HUDEP-2 (cell line): ENCODE results near the gene PAPPA.

Experiments used
- DNase-seq, 76 experiments: peaks; one replicate each; lab custom pipeline; 2025; ENCODE audit not compliant: unreplicated experiment in 76 of 76; lab: John Stamatoyannopoulos, UW

The PAPPA gene

DNA sequence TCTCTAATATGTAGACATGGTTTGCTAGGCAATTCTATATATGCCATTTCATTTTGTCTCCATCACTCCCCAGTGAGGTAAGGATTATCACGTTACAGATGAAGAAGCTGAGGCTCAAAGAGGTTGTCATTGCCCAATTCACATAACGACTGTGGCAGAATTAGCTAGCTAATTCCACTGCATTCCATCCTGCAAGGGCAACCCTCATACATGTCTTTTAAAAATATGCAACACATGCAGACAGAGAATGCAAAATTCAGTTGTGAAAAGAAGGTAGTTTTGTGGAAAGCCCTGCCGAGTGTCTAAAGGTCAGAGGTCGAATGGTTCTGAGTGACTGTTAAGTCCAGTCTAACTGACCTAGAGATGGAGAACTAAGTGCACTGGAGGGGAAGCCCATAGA lies 219.2 kb downstream of the PAPPA start:
- DNase-seq: no peak

DNA sequence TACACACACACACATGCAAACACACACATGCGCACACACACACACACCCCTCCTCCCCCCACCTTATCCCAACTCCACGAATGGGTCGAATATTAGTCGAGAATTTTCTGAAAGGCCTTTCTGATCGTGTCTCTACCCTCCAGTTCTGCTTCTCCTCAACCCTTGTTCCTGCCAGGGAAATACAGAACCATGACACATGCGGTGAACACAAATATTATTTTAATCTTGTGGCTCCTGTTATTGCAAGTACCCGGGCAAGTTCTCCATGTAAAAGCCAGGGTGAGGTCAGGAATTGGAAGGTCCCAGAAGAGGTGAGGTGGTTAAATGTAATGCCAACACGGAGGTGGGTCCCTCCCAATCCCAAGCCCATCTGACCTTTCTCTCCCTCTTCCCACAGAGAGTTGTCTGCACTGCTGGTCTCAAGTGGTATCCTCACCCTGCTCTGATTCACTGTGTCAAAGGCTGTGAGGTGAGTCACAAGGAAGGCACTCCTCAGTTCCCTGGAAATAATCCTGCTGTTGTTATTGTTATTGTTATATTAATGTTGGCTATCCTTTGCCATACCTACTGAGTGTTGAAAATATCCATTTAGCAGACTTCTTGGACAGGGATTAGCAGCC lies 223.7 kb downstream of the PAPPA start:
- DNase-seq: no peak

DNA sequence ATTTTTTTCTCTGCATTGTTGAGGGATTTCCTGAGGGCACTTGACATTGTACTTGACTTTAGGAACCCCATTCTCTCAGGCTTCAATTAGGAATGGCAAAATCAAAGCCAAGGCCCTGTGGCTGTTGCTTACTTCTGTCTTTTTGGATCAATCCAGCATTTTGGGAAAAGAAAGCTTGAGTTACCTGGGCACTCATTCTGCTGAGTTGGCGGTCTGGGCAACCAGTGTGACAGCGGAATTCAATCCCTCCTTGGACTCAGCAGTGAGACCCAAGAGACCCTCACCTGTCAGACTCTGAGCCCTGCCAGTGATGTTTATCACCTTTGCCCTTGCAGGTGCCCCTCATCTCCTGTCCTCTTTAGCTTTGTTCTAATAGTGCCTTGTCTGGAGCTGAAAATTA lies 225.3 kb downstream of the PAPPA start:
- DNase-seq: no peak

DNA sequence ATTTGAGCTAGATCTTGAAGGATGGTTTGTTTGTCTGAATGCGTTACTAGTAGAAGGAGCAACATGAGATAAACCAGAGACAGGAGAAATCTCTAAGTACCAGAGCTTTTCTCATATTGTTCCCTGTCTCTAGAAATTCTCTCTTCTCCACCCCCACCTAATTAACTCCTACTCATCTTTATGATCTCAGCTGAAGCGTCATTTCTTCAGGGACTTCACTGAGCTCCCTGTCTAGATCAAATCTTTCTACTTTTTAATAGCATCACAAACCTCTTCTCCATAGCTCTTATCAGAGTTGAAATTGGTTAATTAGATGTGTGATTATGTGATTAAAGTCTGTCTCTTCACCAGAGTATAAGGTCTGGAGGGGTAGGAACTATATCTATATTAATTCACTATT lies 226.2 kb downstream of the PAPPA start:
- no peak for DNase-seq

DNA sequence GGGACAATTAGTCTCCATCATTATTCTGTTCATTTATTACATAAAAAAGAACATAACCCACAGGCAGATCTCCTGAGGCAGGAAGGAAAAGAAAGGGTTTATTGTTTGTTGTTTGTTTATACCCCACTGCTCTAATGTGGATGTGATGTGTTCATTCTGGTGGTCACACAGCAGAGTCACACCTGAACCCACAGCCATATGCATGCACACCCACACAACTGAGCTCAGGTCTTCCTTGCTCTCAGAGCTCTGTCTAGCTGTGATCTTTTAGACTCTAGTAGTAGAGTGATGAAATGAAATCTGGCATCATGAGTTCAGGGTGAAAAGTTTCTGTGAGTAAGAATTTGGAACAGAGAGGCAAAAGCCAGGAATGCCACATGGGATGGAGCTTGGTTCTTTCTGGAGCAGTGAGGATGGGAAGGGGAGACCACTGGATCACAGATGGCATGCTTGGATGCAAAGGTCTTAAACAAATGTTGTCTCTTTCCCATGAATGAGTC lies 227.0 kb downstream of the PAPPA start:
- no peak for DNase-seq

DNA sequence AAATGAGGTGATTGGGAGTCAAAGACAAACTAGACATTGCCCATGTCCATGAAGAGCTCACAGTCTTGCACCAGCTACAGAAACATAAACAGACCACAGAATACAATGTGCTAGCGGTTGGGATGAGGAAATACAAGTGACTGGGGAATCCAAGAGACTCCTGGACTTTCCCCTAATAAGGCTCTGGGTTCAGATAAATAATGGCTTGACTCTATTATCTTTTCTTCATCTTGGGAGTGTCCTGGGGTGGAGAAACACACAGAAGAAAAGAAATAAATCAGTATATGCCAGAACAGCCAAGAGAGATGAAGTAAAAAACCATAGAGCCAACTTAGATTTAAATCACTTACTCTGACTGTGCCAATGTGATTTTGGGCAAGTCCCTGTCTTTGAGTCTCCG lies 227.8 kb downstream of the PAPPA start:
- DNase-seq: no peak

DNA sequence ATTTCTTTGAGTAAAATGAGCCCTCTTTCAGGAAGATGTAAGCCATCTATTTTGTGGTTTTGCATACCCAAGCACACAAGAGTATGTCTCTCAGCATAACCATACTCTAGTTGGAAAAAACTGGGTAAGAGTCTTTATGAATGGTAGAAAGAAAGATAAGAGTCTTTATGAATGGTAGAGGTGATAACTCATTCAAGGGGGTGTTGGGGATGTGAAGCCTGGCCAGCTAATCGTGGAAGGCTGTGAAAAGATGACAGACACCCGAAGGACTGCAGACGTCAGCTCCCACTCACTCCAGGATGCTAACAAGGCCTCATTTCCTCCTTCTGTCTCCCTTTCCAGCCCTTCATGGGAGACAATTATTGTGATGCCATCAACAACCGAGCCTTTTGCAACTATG lies 228.5 kb downstream of the PAPPA start:
- no peak for DNase-seq

DNA sequence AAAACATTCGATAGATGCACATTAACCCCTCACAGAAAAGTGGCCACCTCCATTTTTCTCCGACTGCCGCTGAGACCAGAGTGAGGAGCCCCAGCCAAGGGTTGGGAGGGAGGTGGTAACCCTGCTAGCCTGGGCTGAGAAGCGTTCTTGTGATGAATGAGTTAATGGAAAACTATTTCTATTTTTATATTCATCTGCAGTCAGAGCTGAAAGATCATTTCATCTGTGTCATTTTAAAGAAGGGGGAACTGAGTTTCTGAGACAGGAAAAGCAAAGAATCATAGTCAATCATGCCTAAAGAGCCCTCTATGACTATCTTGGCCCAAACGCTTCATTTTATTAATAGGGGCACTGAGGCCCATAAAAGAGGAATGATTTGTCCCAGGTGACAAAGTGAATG lies 229.5 kb downstream of the PAPPA start:
- no peak for DNase-seq

DNA sequence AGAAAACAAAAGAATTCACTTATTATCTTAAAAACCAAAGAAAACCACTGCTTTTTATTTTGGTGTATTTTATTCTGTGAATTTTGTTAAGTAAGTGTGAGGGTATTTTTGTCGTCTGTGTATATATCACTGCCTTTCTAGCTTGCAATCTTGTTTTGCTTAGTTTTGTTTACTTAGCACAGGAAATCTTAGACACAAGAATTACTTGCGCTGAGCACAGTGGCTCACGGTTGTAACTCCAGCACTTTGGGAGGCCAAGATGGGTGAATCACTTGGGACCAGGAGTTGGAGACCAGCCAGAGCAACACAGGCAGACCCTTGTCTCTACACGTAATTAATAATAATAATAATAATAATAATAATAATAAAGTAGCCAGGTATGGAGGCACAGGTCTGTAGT lies 230.3 kb downstream of the PAPPA start:
- DNase-seq: no peak

DNA sequence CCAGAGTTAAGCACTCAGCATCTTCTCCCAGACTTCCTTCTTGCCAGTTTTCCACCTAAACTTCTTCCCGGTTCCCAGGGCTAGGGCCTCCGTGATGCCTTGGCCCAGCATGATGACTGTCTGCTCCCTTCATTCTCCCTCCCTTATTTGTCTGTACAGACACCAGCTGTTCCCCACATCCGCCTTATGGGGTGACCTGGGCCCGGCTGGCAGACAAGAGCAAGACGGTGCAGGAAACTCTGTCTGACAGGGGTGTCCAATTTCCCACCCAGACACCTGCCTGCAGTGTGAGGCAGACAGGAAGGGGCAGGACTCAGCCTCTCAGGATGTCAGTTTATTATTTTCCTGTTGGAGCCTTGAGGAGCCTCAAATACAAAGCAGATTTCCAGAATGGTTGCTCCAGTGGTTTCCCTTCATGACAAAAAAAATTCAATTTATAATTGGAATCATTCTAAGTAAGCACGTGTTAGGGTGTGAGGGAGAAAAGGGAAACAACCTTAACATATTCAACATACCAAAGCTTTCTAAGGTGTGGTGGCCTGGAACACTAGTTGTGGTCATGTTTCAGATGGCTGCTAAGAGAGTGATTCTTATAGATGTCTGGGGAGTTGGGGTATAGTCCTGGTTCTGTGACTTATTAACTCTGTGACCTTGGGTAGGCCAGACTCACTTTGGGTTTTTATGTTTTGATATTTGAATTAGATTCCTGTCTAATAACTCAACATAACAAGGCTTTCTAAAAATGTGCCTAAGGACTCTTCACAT lies 234.5 kb downstream of the PAPPA start:
- no peak for DNase-seq

DNA sequence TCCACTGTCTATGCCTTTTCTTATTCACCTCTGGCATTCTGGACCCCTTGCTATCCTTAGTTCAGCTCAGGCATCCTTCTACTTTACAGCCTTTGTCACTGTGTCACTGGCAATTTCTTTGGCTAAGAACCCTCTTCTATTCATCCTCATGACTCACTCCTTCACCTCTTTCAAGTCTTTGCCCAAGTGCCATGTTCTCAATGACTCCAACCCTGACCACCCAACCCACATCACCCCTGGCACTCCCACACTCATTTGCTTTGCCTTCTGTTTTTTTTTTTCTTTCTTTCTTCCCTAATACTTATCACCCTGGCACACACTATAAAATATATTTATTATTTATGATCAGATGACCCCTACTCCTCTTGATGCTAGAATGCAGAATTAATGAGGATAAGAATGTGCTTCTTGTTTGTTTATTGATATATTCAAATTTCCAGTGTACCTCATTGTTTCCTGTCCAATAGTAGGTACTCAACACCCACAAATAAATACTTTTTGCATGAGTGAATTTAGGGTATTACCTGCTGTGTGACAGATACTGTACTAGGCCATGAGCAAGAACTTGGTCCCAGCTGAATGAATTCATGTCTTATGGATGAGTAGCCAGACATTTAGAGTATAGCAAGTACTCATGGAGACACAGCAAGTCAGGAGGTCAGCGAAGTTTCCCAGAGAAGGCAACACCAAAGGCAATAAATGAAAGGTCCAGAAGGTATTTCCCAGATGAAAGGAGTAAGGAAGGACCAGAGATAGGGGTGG lies 236.1 kb downstream of the PAPPA start:
- DNase-seq: no peak

DNA sequence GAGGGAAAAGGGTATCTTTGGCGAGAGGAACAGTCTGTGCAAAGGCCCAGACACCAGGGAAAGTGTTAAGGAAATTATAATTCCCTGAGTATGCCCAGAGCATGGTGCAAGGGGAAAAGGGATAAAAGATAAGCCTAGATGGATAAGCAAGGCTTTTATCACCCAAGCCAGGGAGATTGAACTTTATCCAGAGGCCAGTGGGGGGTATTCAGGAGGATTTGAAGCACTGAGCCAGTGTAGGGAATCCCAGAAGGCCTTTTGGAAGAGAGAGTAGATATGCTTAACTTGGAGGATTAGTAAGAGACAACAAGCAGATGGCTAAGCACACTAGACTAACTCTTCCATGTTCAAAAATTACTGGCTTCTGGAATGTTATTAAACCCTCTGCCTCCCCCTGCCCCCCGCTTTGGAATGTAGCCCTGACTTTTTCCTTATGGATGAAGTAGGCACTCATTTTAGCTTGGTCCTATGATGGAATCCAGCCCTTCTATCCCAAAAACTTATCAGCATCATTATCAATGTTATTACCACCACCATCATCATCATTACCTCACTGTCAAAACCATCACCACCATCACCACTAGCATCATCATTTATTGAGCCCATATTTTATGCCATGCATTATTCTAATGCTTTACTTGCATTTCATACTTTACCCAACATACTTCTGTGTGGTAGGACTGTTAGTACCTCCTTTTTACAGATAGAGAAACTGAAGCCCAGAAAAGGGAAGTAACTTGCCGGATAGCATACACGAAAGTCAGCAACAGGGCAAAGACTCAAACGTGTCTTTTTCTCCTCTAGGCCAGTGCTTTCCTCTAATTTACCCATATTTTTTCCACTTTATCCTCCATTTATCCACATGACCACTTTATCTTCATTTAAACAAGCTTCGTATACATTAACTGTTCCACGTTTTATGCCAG lies 237.0 kb downstream of the PAPPA start:
- no peak for DNase-seq

DNA sequence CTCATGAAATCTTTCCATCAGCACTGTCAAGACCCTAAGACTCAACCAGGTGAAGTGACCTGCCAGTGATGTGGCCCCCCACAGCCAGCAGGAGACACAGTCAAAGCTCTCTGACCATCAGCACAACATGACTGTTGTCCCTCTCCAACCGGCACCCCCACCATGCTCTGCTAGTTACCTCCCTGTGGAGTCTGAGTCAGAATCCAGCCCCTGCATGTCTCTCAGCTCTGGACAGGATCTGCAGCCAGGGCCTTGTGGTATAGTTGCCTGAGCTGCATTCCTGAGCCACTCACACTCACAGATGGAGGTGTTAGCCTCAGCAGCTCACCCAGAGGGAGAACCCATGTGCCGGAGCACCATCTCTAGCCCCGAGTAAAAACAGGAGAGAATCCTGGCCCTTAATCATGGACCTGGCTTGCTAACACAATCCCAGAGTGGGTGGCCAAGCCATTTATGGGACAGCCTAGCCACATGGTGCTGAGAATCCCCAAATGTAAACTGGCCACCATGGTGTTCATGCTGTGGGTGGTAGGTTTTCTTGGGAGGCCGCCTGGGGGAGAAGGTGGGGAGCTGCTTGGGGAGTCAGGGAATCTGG lies 237.8 kb downstream of the PAPPA start:
- DNase-seq: no peak

DNA sequence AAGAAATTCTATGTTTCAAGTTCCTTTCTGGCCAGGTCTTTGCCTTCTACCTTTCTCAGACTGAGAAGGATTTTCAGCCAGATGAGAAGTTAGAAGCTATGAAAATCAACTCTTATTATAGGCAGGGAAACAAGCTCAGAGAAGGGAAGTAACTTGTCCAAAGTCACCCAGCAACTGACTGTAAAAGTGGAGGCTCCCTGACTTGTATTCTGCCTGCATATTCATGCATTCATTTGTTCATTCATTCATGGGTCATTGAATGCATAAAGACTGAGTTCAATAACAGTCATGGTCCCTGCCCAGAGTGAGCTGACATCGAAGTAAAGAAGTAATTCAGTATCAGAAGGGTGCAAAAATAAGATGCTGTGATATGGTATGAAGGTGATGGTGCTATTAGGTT lies 239.6 kb downstream of the PAPPA start:
- DNase-seq: no peak

DNA sequence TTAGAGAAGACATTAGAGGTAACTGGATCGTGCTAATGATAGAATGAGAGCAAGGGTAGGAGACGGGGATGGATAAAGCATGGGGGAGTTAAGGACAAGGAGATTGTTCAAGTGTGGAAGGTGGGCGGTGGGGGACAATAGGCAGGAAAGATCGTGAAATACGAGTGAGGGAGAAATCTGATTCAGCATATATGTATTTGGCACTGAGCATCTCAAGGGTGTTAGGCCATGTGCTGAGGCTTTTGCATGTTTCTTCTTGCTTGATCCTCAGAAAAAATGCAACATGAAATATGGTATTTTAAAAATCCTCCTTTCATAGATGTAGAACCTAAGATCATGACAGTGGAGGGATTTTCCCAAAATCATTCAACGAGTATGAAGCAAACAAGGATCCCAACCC lies 240.5 kb downstream of the PAPPA start:
- no peak for DNase-seq

DNA sequence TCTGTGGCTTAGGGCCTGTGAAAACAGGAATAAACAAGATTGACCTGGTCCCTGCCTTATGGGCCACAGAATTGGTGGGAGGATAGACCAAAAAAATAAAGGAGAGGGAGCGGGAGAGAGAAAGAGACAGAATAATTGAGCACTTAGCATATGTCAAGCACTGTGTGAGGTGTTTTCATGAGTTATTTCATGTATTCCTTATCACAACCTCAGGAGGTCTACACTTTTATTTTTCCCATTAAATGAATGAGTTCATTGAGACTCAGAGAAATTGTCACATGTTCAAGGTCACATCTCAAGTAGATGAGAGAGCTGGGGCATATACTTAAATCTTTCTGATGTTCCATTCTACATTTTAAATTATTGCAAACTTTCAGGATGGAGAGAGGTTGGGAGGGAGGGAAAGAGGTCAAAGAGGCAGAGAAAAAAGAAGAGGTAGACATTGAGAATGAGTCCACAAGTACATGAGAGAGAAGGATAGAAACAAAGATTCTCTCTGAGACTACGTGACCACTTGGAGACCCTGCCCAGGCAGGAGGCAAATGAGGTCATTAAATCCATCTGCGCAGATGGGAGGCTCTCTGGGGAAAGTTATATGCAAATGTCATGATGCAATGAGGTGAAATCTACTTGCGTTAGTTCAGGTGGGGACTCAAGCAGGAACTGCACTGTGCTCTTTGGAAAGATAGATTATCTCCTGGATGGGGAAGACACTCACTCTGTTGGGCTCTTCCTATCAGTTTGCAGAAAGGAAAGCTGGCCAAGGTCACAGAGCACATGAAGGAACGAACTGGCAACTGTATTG lies 241.5 kb downstream of the PAPPA start:
- no peak for DNase-seq

DNA sequence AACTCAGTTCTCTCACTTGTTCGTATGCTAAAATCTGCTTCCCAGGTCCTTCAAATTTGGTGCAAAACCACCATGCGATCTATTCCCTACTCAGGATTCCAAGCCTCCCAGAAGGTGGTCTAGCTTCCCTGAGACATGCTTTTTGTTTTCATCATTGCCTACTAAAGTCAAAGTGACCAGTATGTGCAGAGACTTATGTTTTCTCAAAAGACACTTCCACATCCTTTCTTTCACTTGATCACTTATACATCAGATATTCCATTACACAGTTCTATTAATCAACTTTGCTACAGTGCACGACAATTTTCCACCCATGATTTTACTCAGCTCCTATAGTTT lies 242.1 kb downstream of the PAPPA start:
- no peak for DNase-seq

DNA sequence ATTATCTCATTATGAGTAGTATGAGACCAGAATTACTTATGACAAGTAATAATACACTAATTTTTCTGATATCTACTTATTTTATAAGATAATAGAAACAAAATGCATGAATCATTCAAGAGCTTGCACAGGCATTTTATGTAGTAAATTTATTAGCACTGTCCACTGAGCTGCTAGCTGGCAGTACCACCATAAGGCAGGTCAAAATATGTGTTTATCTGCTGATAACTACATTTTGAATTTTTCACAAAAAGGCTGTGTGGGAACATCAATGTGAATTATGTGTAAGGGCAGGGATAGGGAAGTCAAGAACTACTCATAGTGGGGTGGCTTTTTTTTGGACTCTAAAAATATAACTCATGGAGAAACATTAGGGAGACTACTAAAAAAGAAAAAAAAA lies 249.6 kb downstream of the PAPPA start:
- no peak for DNase-seq

DNA sequence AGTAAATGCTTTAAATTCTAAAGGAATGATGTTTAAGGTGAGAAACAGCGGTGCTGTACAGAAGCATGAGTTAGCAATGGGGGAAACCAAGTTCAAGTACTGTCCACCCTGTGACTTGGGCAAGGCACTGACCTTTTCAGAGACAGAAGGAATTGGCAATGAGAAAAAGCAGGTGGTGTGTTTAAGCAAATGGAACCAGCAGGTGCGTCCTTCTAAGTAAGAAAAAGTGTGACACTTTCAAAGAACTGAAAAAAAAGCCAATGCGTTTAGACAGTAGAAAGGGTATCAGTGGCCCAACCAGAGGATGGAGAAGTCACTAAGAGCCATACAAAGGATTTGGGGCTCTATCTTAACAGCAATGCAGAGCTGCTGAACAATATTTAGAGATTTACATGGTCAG lies 250.6 kb downstream of the PAPPA start:
- no peak for DNase-seq

DNA sequence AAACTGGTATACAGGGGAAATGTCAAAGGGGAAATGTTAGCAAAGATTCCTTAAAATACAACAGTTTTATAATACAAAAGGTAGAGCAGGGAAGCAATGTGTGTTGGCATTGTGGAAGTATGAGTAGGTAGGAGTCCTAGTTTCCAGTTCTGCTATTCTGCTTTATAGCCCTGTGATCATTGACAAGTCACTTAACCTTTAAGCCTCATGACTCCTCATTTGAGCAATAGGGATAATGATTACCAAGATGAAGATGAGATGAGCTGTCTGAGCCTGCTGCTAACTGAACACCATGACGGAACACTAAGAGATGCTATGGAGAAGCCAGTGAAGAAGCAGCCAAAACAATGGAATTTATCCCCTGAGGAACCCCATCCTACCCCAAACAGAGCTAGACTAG lies 251.7 kb downstream of the PAPPA start:
- no peak for DNase-seq
